ENCODE measurements around the gene SLC8A1.

DNA sequence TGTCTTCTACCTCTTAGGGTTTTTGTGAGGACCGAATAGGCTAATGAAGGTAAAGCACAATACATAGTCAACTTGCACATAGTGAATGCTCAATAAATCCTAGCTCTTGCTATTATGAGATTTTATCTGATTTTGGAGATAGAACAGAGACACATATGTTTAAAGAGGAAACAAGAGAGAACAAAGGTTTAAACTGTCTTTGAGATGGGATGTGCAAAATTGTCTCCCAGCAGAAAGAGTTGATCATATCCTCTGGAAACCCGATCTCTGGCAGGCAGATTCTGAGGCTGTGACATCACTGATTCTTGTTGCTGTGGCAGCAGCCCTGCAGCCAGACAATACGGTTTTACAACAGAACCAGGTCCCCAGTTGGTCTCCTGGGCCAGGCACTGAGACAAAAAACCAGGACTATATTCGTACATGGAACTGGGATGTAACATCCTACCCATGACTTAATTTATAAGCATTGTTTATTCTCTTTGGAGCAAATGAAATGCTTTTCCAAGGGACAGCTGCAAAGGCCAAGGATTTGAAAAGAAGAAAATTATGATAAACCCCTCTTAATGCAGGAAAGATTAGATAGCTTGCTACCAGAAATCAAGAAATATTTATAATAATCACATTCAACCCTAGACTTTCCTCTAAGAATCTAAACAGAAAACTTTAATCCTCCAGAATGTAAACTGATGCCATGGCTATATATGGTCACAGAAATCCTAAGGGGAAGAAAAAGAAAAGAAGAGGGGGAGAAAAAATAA is 80.2 kb downstream of the SLC8A1 start:
- TF ChIP-seq CTCF (conservative IDR thresholded peaks at IDR 0.05; ENCODE audit: low read depth, low read length): no peak
- TF ChIP-seq EZH2 (IDR thresholded peaks at IDR 0.05; ENCODE audit: borderline replicate concordance, low read depth, low read length, poor library complexity, severe bottlenecking): no peak
